CD4-positive, alpha-beta T cell treated with Interleukin-6 at 100 ng/mL for 8 hours (primary cell): ENCODE results near the gene SHISA9.

Experiments
- DNase-seq: peaks from one replicate; pipeline ENCODE4 v3.0.0-alpha.2; 2020; ENCODE audit warnings: mixed read lengths, low spot score

The SHISA9 gene

GRCh38 chr16:12951976-12952375 lies 50.6 kb downstream of the SHISA9 start:
- no peak for DNase-seq

DNA sequence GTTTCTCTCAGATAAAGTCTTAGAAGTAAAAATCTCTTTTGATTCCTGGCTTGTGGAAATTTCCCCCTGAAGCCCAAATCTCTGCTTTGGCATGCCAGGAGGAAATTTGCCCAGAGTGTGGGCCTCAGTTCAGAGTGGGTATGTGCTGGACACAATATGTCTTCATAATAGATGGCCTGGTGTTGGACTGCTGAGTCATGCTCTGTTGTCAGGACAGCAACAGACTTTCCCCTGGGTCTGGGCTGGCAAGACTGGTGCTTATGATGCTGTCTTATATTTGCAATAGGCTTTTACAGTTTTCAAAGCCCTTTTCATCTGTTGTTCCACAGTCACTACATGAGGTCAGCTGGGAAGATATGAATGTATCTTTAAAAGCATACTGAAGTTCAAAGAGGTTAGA lies 57.0 kb downstream of the SHISA9 start:
- no peak for DNase-seq

DNA sequence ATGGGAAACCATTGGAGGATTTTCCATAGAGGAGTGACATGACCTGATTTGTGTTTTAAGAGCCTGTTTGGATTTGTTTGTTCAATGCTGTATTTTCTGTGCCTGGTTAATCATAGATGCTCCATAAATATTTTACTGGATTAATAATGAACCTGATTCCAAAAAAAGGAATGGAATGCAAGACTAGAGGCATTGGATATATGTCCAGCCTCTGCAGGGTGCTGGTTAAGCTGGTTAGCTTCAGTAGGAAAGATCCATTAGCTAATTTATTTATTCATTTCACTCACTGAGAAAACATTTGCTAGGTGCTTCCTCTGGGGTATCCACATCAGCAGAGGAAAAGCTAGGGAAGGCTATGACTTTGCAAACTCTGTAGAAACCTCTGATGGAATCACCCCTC lies 57.7 kb downstream of the SHISA9 start:
- DNase-seq, result no peak

DNA sequence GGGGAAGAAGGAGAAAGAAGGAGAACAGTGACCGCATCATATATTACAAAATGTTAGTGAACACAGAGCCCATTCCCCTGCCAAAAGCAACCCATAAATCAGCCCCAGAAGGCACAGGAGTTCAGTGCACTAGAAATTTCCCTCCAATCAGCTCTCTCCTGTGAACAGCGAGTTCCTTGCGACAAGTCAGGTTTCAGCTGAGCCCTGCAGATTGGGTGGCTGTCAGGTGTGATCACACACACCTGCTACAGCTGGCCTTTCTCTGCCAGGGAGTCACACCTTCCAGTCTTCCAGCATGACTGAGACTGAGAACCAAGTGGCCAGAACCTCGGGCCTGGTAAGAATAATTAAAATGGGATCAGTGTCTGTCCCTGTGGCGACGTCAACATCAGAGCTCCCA lies 60.2 kb downstream of the SHISA9 start:
- no peak for DNase-seq

- DNase-seq, result no peak
These were observed 63.1 kb downstream of the SHISA9 start for GRCh38 chr16:12964461-12964860.

GRCh38 chr16:12965274-12965804 lies 63.9 kb downstream of the SHISA9 start:
- DNase-seq, result no peak

DNA sequence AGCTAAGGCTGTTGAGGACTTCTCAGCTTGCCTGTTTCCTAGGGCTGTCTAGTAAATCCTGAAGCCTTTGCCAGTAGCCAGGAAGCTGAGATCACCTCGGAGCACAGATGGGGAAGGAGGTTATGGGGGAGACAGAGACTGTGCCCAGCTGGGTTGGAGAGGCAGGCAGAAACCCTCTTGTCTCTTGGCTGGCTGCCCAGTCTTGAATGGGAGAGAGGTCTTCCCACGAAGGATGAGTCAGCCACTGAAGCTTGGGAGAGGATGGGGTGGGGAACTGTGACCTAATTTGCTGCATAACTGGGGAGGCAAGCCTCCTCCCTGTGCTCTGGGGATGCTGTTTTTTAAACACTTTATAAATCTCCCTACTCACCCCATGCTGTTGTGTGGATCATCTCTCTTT lies 69.8 kb downstream of the SHISA9 start:
- DNase-seq, result no peak

DNA sequence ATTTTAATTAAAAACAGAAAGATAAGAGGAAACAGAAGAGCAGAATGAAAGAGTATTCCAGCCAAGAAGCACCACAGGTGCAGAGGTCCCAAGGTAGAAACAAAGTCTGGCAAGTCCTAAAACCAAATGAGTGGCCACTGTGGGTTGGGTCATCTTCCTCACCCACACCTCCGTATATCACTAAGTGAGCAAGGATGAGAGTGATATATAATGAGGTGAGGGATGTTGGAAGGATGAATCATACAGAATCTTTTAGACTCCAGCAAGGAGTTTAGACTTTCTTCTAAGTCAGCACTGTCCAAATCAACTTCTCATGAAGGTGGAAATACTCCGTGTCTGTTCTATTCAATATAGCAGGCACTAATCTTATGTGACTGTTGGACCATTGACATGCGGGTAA lies 70.8 kb downstream of the SHISA9 start:
- no peak for DNase-seq

DNA sequence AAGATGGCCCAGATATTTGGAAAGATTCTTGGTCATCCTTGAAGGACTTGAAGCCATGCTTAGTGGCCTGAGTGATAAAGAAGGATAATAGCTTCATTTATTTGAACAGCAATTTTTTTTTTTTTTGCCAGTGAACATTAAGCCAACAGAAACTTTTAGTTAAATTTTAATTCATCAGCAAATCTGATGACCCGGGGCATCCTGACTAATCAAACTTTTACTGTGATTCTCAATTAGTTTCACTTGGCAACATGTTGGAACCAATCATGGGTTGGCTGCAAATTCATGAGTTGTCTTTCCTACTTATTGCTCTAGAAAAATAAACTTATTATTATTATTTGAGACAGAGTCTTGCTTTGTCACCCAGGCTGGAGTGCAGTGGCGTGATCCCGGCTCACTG lies 74.4 kb downstream of the SHISA9 start:
- DNase-seq, result no peak

GRCh38 chr16:12976496-12976895 lies 75.1 kb downstream of the SHISA9 start:
- no peak for DNase-seq

- no peak for DNase-seq
These were observed 75.5 kb downstream of the SHISA9 start for GRCh38 chr16:12976936-12977335.

DNA sequence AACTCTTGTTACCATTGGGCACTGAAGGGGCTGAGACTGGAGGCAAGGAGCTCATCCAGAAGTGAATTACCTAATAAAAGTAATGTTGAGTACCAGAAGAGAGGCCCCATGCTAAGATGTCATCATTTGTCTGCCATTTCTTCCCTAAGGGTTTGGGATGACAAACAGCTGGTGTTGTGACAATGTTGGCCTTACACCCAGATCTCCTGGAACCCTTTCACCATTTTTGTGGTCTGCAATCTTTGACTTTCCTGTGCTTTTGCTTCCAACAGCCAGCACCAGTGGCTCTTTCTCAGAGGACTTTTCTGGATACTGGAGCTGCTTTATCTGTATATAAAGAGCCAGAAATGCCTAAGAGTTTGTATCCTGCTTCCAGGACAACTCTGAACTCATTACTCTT lies 84.1 kb downstream of the SHISA9 start:
- DNase-seq, result no peak

DNA sequence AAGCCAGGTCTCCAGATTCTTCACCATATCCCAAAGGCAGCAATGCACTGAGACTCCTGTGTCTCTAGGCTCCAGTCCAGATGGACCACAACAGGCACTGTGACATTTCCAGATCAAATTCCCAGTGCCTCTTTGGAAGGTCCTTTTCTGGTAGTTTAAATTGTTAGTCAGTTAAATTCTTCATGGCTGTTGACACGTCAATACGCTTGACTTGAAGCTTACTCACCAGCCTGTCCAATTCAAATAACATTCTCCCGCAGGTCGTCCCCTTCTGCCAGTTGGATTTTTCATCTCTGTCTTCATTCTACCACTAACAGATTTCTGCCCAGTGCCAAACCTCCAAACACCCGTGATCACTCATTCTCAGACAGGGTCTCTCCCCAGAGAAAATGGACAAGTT lies 86.7 kb downstream of the SHISA9 start:
- DNase-seq, result no peak

GRCh38 chr16:12992066-12992465 lies 90.7 kb downstream of the SHISA9 start:
- no peak for DNase-seq

GRCh38 chr16:12994402-12994801 lies 93.0 kb downstream of the SHISA9 start:
- no peak for DNase-seq

DNA sequence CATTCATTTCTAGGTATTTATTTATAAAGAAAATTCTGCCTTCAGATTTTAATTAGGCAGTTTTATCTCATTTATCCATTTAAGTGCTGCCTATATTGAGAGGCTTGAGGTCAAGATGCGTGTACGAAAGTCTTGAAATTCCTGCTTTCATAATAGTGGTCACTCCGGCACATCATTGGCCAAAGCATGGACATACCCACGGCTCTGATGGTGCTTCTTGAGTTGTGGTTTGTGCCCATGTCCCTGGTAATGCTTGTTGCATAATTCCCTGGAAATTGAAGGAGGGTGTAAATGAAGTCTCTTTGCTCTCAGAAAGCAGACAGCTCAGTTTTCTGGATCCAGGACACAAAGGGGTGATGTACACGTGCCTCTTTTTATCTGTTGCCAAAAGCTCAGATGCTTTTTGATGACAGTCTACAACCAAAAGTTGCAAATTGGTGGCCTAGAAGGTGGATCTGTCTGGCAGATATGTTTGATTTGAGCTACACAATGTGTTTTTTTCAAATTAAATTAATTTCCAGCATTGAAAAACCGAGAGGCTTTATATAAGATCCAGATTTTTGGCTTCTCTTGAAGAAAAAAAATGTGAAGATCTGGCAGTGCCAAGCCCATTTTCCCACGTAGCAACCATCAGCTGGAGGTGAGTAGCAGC lies 94.4 kb downstream of the SHISA9 start:
- DNase-seq, result no peak

GRCh38 chr16:12998361-12999085 lies 97.1 kb downstream of the SHISA9 start:
- DNase-seq, result no peak

DNA sequence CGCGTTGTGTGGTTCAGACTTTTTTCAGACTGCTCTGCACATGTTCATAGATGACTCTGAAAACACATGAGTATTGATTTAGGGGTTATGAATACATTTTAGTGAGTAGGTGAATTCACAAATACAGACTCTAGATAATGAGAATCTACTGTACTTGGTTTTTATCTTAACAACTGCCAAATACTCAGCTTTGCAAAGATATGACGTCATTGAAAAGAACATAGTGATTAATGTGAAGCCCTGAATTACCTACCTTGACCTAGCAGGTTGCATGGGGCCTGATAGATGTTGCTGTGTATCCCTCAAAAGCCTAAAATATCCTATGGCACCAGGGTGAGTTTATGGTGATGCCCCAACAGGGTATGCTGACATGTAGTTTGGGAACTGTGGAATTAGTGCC lies 98.0 kb downstream of the SHISA9 start:
- DNase-seq, result no peak

DNA sequence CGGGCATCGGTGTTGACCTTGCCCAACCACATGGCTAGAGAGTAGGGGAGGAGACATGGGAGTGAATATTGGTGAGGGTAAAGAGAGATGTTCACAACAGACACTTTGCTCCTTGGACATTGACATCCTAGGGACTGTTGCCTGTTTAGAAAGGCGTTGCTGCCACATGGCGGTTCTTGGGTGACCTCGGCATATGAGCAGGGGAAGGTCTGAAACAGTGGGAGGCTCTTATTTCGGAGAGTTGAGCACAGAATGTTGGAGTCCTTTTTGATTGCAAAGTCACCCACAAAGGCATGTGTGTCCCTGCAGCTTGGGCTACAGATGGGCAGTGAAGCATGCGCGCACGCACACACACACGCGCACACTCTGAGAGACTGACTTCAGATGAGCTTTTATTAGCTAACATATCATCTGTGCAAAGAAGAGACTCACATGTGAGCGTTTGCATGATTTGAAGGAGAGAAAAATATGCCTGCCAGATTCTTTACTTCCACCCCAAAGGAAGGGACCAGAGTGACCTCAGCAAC lies 104.4 kb downstream of the SHISA9 start:
- no peak for DNase-seq

DNA sequence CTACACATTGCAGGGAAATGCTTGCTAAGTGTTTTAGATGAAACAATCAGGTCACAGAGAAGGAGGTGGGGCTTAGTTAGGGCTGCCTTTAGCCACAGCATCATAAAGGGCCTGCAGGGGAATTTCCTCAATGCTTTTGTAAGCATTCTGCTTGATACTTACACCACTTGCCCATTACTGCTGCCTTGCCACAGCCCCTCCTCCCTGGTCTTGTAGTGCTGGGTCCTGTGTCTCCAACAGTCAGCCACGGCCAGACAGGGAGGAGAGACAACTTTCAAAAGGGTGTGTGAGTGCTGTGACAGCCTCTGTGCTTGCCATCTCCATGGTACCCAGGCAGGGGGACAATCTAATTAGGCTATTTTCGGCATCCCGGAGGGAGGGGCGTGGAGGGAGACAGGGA lies 111.2 kb downstream of the SHISA9 start:
- DNase-seq, result no peak

GRCh38 chr16:13013043-13013442 lies 111.6 kb downstream of the SHISA9 start:
- DNase-seq, result no peak

DNA sequence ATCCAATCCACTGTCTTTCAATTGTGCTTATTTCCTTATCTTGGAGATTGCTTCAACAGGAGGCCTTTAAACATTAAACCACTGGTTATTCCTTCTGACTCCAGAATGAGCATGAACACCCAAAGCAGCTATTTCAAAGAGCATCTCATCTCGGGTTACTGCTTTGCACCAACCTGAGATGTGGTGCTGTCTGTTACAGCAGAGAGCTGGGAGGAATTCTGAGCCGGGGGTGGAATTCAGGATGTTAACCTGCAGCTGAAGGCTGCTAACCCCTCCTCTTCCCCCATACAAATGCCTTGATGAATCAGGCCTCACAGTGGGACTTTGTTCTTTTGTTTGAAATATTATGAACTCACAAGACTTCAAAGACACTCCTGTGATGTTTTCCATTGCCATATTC lies 113.1 kb downstream of the SHISA9 start:
- no peak for DNase-seq

DNA sequence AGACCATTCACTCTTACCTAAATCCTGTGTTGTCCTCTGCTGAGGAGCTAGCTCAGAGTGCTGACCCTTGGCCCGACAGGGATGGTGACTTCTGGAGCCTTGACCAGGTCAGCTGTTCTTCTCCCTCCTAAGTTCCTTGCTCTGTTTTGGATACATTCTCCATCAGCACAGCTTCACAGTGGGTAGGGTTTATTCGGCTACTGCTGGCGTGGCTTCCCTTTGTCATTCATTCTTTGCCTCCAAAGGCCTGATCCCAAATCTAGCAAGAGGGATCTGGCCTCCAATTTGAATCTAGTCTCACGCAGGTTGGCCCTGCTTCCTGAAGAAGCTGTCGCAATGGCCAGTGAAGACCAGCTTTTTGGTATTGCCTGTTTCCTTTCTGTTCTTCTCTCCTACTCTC lies 116.6 kb downstream of the SHISA9 start:
- DNase-seq, result no peak

- DNase-seq, result no peak
These were observed 120.6 kb downstream of the SHISA9 start for GRCh38 chr16:13021996-13022395.
